HG02678 (cell line): ENCODE results near the gene QPCT.
A peak's percentile ranks its signal among the peaks of the same experiment; 100 is the strongest.
"Not testable (repeated sequence)": the region's sequence is repeated elsewhere in the genome, so short reads cannot be mapped to it uniquely, and the experiment has no call there.

ENCODE experiments used
- ATAC-seq: cut with Tn5 transposase; IDR thresholded peaks from one replicate; pipeline ENCODE4 v1.9.1; 2021; ENCODE audit warnings: mild to moderate bottlenecking, moderate library complexity; ENCODE audit not compliant: unreplicated experiment

Gene QPCT

GRCh38 chr2:37344453-37345361, at the start of gene QPCT:
TSS of gene QPCT (plus strand) at chr2:37344630. CDS start at chr2:37344732, 102 bp downstream.
- ATAC-seq = peak; percentile 57

GRCh38 chr2:37294858-37295257, 49.6 kb upstream of the QPCT start:
- ATAC-seq = not testable (repeated sequence)

GRCh38 chr2:37295469-37296073, 48.9 kb upstream of the QPCT start:
- no peak for ATAC-seq

DNA sequence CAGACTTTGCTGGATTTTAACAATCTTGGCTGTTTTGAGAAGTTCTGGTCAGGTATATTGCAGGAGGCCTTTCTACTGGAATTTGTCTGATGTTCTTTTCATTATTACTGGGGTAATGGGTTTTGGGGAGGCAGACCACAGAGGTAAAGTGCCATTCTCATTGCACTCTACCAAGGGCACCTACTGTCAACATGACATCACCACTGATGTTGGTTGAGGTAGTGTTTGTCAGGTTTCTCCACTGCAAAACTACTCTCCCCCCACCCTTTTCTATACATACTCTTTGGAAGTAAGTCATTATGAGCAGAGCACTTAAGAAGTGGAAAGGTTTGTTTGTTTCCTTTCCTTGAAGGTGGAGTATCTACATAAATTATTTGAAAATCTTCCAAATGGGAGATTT, 46.8 kb upstream of the QPCT start:
- ATAC-seq = no peak

DNA sequence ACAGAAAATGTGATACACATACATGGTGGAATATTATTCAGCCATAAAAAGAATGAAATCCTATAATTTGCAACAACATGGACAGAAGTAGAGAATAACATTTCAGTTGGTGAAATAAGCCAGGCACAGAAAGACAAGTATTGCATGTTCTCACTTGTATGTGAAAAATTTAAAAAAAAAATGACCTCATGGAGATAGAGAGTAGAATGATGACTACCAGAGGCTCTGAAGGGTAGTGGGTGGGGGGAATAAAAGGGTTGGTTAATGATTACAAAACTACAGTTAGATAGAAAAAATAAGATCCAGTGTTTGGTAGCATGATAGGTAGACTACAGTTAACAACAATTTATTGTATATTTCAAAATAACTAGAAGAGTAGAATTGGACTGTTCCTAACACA, 44.3 kb upstream of the QPCT start:
- ATAC-seq = no peak

DNA sequence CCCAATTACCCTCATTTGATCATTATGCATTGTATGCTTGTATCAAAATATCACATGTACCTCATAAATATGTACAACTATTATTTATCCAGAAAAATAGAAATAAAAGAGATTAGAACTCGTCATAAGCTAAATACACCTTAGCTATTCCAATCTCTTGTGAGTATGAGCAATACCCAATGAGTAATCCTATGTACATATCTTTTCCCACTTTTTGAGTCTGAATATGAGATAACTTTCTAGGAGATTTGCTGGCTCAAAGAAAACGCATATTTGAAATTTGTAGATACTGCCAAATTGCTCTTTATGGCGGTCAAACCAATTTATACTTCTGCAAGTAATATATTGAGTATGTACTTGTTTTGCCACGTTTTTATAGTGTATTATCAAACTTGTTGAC, 43.9 kb upstream of the QPCT start:
- no peak for ATAC-seq

- ATAC-seq = no peak
Observed at GRCh38 chr2:37301408-37301807, 43.0 kb upstream of the QPCT start.

GRCh38 chr2:37302701-37303252, 41.7 kb upstream of the QPCT start:
- ATAC-seq = no peak

DNA sequence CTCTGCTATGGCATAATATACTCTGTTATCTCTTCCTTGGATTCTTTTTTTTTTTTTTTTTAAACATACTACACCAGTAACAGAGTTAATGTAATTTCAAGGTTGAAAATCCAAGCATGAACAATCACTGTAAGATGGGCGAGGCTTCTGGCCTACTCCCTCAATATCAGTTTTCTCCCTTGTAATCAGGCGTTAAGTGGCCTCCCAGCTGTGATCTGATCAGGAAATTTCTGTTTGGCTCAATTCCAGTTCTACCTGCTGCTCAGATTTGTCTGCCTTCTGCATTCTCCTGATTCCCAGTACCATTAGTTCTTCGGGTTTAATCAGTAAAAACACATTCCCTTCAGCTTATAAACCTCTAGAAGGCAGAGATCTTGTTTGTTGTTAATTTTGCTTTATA, 38.4 kb upstream of the QPCT start:
- ATAC-seq = no peak

DNA sequence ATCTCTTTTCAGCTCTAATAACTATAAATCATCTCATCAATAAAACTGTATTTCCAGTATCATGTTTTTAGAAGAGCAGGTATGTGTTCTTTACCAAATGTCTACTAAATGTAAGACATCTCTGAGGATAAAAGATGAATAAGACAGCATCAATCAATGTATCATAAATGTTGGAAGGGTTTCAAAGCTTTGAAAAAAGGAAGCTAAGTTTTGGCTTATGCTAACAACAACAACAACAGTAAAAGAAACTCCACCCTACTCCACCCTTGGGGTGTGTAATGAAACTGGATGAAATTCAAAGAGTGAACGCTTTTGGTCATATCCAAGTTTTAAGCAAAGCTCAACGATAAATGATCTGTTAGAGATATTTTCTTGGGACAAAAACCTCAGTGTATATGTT, 36.9 kb upstream of the QPCT start:
- no peak for ATAC-seq

- no peak for ATAC-seq
Observed at GRCh38 chr2:37315364-37315763, 29.1 kb upstream of the QPCT start.

- ATAC-seq = no peak
Observed at GRCh38 chr2:37316181-37316580, 28.2 kb upstream of the QPCT start.

DNA sequence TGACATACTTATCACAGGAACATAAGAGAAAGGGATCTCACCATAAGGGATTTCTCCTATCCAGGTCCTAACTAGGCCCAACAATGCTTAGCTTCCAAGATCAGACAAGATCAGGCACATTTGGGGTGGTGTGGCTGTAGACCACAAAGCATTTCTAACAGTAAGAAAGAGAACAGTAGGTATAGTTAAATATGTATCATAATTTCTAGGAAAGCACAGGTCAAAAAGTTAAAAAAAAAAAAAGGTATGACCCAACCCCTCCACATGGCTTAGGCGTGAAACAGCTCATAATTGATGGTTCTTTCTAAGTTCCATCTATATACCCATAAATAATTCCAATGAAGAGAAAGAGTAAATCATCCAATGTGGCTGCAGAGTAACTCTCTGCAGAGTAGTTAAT, 26.7 kb upstream of the QPCT start:
- no peak for ATAC-seq

- ATAC-seq = peak; percentile 90
Observed at GRCh38 chr2:37318401-37318800, 26.0 kb upstream of the QPCT start.

GRCh38 chr2:37319754-37320609, 24.4 kb upstream of the QPCT start:
- no peak for ATAC-seq

- no peak for ATAC-seq
Observed at GRCh38 chr2:37321029-37321682, 23.3 kb upstream of the QPCT start.

- no peak for ATAC-seq
Observed at GRCh38 chr2:37322368-37322767, 22.1 kb upstream of the QPCT start.

DNA sequence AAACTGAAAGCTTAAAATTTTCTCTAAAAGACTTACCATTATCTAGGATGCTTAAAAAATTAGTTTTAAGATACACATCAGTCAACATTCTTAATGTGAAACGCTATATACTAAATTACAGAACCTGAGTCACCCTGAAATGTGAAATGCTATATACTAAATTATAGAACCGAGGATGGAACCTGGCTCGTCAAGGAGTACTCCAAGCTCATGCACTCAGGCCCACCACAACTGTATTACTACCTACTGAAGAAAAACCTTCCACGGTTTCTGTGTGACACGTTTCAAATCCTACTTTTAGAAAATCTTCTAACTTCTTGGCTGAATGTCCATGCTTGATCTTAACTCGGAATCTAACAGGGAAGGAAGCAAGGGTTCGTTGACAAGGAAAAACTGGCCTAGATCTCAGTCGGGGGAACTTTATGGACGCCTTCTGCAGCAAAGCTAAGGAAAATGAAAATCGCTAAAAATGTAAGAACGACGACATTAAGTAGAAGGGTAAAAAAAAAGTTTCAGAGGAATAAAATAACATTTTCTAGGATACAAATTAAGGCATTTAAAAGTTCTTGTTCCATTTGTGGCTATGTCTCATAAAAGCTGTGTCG, 21.2 kb upstream of the QPCT start:
- no peak for ATAC-seq

- ATAC-seq = peak; percentile 33
Observed at GRCh38 chr2:37323781-37324535, 20.5 kb upstream of the QPCT start.

DNA sequence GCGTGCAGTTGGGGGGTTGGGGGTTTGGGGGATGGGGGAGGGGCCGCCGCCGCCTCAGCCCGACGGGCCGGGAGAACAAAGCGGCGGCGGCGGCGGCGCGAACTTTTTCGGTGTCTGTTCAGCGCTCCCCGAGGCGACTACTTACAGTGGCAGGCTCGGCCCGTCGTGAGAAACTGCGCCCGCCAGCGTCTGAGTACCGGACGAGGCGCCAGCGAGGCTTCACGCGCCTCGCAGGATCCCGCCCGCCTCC, 20.0 kb upstream of the QPCT start:
- no peak for ATAC-seq
